SIG-M5 treated with dmso at 0.1 percent for 504 hours (cell line): ENCODE measurements around the gene KLK14.

ENCODE experiments used
- DNase-seq: peaks from one replicate; lab custom pipeline; 2025; ENCODE audit not compliant: unreplicated experiment; lab: John Stamatoyannopoulos, UW

Gene KLK14

DNA sequence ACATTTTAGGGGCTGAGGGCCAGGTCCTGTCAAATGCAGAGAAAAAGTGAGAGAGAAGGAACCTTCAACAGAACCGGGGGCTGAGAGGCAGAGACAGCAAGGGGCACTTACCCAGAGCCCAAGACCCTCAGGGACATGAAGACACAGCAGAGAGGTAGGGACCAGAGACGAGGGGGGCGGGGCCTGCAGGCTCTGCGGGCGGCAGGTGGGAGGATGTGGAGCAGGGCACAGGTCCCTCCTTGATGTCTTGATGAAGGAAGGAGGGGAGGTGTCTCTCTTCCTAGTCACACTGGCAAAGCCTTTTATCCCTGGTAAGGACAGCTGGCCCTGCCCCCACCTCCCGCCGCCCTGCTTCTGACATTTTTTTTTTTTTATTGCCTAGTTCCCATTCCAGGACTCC is at the start of gene KLK14:
TSS of gene KLK14 (minus strand) at position 277 of the 400 bp plus-strand sequence. CDS start at position 4, 273 bp downstream.
- no peak for DNase-seq

DNA sequence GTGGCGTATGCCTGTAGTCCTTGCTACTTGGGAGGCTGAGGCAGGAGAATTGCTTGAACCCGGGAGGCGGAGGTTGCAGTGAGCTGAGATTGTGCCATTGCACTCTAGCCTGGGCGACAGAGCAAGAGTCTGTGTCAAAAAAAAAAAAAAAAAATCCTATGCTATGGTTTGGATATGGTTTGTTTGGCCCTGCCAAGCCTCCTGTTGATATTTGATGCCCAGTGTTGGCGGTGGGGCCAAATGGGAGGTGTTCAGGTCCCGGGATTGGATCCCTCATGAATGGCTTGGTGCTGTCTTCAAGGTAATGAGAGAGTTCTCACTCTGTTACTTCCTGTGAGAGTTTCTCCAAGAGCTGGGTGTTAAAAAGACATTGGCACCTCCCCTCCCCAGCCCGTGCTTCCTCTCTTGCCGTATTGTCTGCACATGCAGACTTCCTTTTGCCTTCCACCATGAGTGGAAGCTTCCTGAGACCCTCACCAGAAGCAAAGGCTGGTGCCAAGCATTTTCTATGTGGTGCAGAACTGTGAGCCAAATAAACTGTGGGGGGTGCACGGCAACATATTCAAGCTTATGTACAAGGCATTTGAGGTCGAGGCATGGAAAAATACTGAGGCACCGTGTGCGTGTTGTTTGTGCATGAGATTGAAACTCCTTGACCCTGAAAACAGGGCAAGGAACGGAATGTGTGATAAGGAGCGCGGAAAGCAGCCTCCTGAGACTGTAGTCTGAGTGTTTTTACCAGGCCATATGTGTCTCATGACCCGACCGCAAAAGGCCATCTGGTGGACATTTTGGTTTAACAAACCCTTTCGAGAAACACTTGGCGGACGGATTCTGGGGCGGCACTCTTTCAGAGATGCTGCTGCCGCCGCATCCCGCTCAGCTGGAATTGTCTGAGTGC is 49.3 kb upstream of the KLK14 start:
- DNase-seq = no peak

DNA sequence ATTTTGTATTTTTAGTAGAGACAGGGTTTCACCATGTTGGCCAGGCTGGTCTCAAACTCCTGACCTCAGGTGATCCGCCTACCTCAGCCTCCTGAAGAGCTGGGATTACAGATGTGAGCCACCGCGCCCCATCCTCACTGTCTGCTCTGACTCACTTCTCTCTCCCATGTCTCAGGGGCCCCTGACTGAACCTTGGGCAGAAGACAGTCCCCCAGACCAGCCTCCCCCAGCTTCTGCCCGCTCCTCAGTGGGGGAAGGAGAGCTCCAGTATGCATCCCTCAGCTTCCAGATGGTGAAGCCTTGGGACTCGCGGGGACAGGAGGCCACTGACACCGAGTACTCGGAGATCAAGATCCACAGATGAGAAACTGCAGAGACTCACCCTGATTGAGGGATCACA is 47.0 kb upstream of the KLK14 start:
- DNase-seq = no peak

DNA sequence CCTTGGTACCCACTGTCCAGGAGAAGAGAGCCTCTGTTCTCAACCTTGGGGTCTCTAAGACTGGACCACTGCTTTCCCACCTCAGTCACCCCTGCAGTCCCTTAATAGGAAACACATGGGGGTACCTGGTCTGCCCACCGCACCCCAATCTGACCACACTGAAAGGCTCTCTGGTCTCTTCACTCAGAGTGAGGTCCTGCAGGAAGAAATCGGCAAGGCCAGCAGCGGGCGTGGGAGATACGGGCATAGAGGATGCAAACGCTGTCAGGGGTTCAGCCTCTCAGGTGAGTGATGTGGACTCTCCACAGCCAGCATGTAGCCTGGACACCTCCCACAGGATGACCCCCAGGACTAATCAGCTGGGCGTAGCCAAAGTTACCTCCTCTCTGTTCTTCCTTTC is 45.5 kb upstream of the KLK14 start:
- no peak for DNase-seq

DNA sequence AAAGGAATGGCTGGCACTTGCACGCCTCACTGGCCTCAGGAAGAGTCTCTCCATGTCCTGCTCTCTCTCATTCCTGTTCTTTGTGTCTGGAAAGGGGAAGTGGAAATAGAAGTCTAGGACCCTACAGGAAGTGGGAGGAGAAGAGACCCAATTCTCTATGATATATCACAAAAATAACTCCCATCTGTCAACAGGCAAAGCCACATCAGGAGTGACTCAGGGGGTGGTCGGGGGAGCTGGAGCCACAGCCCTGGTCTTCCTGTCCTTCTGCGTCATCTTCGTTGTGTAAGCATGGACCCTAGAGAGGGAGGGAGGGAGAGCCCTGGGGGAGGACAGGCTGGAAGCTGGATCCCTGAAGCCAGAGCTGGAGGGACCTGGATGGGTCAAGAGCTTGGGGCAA is 45.1 kb upstream of the KLK14 start:
- peak; percentile 97 for DNase-seq

DNA sequence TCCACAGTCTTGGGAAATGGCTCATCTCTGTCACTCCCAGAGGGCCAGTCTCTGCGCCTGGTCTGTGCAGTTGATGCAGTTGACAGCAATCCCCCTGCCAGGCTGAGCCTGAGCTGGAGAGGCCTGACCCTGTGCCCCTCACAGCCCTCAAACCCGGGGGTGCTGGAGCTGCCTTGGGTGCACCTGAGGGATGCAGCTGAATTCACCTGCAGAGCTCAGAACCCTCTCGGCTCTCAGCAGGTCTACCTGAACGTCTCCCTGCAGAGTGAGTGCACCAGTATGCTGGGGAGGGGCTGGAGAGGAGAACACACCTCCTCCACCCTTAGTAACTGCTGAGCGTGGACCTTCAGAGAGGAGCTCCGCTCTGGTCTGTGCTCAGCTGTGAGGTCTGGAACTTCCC is 44.3 kb upstream of the KLK14 start:
- DNase-seq = no peak

DNA sequence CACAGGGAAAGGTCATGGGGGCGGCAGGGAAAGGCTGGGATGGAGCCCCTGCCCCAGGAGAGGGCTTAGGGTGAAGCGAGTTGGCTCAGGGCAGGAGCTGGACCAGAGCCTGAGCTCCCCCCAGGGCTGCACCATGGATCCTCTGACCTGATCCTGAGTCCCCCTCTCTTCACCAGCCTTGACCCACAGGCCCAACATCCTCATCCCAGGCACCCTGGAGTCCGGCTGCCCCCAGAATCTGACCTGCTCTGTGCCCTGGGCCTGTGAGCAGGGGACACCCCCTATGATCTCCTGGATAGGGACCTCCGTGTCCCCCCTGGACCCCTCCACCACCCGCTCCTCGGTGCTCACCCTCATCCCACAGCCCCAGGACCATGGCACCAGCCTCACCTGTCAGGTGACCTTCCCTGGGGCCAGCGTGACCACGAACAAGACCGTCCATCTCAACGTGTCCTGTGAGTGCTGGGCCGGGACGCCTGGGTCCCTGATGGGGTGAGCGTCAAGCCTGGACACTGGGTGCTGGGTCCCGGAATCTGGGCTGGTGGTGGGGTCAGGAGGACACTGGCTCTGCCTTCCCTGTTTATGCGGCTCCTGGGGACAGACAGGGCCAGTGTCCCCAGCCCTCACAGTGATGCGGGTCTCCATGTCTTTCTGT is 42.9 kb upstream of the KLK14 start:
- no peak for DNase-seq

DNA sequence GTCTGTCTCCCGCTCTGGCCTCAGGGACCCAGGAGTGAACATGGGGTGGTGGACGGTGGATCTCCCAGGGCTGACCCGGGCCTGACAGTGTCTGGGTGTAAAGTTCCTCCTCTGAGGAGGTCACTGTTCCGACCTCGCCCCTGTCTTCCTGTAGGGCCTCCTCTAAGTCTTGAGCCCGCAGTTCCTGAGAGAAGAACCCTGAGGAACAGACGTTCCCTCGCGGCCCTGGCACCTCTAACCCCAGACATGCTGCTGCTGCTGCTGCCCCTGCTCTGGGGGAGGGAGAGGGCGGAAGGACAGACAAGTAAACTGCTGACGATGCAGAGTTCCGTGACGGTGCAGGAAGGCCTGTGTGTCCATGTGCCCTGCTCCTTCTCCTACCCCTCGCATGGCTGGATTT is 42.0 kb upstream of the KLK14 start, which contains the start of gene SIGLEC9:
TSS of gene SIGLEC9 (plus strand) at position 178 of the 400 bp plus-strand sequence. CDS start at position 247, 69 bp downstream.
- DNase-seq = no peak

DNA sequence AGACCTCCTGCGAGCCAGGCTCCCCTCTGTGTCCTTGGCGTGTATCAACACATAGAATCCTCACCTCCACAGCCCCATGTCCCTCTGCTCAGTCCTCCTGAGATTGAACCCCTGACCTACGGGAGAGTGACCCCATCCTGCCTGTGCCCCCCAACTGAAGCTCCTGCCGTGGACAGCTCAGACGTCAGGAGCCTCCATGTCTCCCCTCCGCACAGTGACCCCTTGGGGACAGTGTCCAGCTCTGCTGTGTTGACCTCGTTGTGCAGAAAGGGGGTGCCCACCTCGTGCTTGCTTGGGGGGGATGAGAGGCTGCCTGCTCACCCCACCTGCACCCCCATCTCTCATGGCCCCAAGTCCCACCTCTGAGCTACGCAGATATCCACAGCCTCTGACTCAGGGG is 41.5 kb upstream of the KLK14 start:
- DNase-seq = no peak

DNA sequence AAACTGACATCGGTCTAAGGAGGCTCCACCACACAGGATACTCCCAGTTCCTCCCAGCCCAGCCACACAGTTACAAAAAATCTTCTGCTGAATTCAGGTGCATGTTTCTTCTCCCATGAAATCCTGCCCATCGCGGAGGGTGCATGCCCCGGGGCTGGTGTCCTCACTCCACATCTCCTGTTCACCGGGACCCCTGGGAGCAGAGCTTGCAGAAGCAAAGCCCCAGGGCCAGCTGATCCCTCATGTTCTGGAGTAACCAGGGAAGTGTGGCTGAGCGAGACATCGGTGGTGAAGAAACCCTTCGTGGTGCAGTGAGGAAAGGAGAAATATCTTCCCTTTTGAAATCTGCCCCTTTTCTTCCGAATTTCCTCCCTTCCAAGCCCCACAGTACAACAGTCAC is 41.1 kb upstream of the KLK14 start:
- peak; percentile 35 for DNase-seq

- DNase-seq = peak; percentile 75
These were observed 40.7 kb upstream of the KLK14 start for GRCh38 chr19:51123381-51123800.

DNA sequence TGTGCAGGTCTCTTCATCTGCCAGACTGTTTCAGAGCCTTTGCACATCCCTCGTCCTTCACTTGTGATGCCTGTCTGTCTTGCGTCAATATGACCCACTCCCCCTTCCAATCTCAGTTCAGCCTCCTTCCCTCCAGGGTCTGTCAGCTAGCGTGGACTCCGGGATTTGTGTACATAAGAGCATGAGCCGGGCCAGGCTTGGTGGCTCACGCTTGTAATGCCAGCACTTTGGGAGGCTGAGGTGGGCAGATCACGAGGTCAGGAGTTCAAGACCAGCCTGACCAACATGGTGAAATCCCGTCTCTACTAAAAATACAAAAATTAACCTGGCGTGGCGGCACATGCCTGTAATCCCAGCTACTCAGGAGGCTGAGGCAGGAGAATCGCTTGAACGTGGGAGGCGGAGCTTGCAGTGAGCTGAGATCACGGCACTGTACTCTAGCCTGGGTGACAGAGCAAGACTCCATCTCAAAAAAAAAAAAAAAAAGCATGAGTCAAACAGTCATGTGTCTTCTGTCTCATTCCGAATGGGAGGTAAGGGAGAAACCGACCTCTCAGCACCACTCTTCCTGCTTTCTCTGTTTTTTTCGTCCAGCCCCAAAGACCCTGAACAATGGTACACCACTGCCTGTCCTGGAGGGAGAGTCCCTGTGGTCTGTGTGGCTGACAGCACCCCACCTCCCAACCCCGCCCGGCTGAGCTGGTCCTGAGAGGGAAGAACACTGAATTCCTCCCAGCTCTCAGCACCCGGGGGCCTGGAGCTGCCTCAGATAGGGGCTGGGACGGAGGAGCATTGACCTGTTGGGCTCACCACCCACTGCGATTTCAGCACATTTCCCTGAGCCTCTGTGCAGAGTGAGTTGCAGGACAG is 39.7 kb upstream of the KLK14 start:
- DNase-seq = no peak

- peak; percentile 14 for DNase-seq
These were observed 38.6 kb upstream of the KLK14 start for GRCh38 chr19:51121257-51121656.

GRCh38 chr19:51120160-51120559 is 37.5 kb upstream of the KLK14 start:
- DNase-seq = no peak

- no peak for DNase-seq
These were observed 36.9 kb upstream of the KLK14 start for GRCh38 chr19:51119611-51120010.

GRCh38 chr19:51119101-51119500 is 36.4 kb upstream of the KLK14 start:
- DNase-seq = no peak

DNA sequence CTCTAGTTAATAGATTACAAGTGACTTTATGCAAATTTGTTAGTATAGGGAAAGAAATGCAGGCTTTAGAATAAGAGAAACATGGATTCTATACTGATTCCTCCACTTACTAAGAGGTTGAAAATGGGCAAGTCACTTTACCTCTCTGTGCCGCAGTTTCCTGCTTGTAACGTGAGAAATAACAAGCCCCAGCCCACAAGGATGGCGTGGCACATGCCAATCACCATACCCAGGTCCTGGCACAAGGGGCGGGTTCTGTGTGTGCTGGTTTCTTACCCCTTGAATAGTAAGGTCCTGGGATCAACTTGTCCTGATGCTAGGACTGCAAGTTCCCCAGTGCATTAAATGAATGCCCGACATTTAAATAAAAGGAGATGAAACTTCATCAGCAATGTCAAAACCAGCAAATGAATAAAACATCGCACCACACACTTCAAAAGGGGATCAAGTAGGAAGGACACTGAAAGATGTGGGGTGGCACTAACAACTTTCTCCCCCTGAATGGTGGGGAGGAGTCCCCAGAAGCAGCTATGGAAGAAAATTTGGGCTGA is 34.1 kb upstream of the KLK14 start:
- no peak for DNase-seq

DNA sequence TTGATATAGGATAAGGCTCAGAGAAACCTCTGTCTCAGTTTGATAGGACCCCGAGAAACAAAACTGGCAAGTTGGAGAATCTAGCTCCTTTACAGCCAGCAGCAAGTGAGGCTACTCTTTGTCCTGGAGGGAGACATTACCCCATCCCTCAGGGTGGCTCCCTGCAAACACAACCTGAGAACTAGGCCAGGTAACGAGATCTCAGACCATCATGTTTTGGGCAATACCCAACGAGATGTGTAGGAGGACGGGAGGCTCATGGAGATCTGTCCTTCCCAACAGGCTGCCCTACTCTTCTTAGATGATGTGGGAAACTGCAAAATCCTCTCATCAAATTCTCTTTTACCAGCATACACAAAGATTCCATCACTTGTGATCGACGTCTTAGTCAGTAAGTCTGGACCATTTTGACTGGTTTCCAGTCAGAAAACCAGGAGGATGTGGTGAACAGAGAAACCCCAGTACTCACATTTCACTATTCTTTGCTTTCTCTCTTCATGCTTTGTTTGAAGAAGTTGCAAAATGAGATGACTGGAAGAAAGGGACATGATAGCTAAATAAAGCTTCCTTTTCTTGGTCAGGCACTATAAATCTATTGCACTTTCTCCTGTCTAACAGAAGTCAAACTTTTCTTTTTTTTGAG is 31.5 kb upstream of the KLK14 start:
- peak; percentile 61 for DNase-seq

DNA sequence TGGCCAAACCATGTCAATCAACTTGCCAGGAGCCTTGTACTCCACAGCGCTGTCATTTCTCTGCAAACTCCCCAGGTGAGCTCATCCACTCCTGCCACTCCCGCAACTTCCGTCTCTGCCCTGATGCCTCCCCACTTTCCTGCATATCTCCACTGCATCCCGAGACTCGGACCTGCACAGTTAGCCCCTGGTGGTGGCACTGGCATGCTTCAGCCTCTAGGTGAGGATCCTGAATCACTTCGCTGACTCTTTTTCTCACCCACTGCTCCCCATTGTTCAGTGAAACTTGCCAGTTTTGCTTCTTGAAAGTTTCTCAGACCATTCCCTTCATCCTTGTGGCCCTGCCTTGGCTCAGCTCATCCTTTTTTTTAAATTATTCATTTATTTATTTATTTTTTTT is 28.9 kb upstream of the KLK14 start:
- DNase-seq = no peak

- no peak for DNase-seq
These were observed 27.9 kb upstream of the KLK14 start for GRCh38 chr19:51110666-51110971.

DNA sequence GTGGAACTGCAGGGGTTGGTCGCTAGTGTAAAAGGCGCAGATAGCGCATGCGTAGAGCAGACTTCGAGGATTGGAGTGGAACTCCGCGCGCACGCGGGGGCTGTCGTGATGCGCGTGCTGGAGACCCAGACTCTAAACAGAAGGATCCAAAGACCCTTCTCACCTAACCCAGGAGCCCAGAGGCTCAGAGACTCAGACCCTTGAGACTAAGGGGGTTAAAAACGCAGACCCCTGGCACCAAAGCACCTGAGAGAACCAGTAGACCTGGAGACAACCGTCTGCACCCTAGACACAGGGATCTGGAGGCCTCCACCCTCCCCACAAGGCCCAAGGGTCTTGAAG is 26.1 kb upstream of the KLK14 start:
- no peak for DNase-seq
